Activated T-cell treated with anti-CD3 and anti-CD28 coated beads for 48 hours (primary cell): ENCODE results near the gene USP28.
"Not testable (repeated sequence)": the region's sequence is repeated elsewhere in the genome, so short reads cannot be mapped to it uniquely, and the experiment has no call there.

Experiments used
- DNase-seq: peaks from one replicate; pipeline ENCODE4 v3.0.0-alpha.2; 2020; ENCODE audit warnings: low read depth

The USP28 gene

GRCh38 chr11:113875234-113876073 lies at the start of gene USP28:
Gene USP28 (minus strand): TSS chr11:113875572. CDS start chr11:113875501, 71 bp downstream.
- peak; percentile 87 for DNase-seq

DNA sequence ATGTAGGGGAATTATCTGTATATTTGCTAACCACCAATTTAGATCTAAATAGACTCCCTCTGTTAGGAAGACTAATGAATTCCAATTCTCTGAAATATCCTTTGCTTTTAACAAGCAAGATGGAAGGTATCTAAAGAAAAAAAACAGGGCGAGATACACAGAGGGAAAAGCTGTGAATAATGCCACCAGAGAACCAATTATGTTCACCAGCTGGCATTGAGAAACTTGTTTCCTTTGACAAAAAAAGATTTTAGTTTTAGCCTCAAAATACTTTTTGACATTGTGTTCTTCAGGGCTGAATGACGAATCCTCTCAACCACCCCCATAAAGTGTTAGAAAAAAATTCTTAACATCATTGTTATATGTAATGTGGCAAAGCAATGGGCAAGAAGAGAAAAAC lies 48.2 kb upstream of the USP28 start:
- DNase-seq: no peak

GRCh38 chr11:113911491-113911890 lies 36.1 kb upstream of the USP28 start:
- DNase-seq: not testable (repeated sequence)

DNA sequence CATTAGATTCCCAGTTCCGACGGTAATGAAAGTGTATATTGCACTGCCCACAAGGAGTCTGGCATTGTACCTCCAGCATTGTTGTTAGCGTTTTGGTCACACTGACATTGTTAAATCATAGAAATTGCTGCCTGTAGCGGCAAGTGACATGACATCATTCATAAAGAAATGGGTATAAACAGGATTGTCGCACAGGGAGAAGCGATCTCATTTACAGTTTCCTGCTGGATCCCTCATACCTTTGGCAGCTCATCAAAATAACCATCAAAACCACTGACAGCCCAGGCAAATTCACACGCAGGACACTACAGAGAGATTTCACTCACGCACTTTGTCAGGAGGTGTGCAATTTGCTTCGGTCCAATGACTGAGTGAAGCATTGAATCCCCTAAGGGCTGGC lies 32.7 kb upstream of the USP28 start:
- DNase-seq: no peak

- no peak for DNase-seq
These were observed 32.3 kb upstream of the USP28 start for GRCh38 chr11:113907681-113908080.

GRCh38 chr11:113907152-113907551 lies 31.8 kb upstream of the USP28 start:
- DNase-seq: no peak

GRCh38 chr11:113906516-113906915 lies 31.1 kb upstream of the USP28 start:
- DNase-seq: no peak

DNA sequence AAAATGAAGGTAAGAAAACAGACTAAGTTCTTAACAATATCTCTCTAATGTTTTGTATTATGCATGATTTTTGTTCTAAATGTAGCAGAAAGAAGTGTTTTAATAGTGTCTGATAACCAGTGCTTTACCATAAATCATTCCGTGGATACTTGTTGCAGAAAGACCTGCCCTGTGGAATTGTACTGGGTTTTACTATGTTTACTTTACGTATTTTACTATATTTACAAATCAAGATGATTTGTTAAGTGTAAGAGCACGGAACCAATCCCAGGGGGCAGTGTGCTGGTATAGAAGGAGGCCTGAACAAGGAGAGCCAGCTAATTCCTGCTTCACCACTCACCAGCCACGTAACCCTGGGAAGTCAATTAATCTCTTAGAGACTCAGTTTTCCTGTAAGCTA lies 30.7 kb upstream of the USP28 start:
- no peak for DNase-seq

- DNase-seq: no peak
These were observed 29.2 kb upstream of the USP28 start, which contains the start of gene HTR3B for GRCh38 chr11:113904379-113905101. Gene HTR3B (plus strand): TSS chr11:113904796. CDS start chr11:113904934, 138 bp downstream.

DNA sequence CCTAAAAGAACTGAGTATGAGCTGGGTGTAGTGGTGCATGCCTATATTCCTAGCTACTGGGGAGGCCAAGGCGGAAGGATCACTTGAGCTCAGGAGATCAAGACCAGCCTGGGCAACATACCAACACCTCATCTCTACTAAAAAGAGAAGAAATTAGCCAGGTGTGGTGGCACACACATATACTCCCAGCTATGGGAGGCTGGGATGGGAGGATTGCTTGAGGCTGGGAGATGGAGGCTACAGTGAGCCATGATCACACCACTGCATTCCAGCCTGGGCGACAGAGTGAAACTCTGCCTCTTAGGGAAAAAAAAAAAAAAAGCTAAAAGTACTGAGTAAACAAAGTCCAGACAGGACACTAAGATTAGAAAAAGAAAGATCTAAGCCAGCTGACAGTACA lies 25.8 kb upstream of the USP28 start:
- no peak for DNase-seq

DNA sequence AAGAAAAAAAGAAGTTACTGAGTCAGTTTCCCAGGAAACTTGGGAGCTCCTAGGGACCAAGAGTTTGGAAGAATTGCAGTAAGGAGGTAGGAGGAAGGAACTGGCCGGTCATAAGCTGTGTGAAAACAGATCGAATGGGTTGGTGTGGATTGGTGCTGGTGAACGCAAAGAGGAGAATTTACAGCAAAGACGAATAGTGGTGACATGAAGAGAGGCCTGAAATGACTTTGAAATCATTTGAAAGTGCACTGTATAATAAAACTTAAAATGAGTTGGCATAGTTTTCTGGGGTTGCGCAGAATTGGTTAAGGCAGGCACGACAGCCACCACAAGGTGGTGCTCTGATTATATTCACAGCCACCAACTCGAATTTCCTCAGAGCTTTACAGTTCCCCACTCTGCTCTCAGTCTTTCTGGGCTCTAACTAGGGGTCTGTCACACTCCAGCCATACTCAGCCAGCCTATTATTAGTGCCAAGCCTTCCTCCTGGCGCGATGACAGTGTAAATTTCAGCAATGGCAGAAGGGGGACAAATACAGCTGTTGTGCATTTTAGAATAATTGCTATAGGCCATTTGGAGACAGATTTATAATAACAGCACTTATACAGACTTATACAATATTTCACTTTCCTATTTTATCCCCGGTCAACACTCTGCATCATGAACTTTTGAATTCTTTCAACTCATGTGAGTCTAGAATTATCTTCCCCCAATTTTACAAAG lies 20.9 kb upstream of the USP28 start:
- peak; percentile 10 for DNase-seq

DNA sequence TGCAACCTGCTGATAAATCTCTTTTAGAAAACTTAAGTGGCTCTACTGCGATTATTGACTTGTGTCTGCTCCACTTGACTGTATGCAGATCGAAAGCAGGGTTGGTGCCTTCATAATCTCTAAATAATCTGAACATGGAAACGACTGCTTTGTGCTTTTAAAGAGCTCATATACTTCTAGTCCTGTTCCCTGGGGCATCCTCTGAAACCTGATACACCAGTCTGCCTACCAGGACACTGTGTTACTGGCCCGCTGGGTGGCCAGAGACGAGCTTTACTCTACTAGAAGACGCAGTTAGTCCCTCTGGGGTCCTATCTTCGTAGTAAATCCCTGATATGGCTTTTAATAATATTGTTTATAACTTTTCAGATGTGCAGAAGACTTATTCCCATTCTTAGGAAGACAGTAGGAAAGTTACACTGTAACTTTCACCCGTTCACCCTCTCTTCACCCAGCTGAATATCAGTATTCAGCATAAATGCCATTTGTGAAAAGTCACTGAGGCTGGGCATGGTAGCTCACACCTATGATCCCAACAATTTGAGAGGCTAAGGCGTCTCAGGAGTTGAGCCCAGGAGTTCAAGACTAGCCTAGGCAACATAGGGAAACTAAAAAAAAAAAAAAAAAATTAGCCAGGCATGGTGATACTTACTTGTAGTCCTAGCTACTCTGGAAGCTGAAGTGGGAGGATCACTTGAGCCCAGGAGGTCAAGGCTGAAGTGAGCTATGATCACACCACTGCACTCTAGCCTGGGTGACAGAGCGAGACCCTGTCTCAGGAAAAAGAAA lies 20.2 kb upstream of the USP28 start:
- no peak for DNase-seq

GRCh38 chr11:113894421-113894996 lies 19.1 kb upstream of the USP28 start:
- no peak for DNase-seq

- DNase-seq: no peak
These were observed 13.5 kb upstream of the USP28 start for GRCh38 chr11:113888848-113889247.

GRCh38 chr11:113885897-113886296 lies 10.5 kb upstream of the USP28 start:
- DNase-seq: no peak

- no peak for DNase-seq
These were observed 9.0 kb upstream of the USP28 start for GRCh38 chr11:113884361-113884836.

- DNase-seq: no peak
These were observed 6.5 kb upstream of the USP28 start for GRCh38 chr11:113881856-113882255.

GRCh38 chr11:113880971-113881370 lies 5.6 kb upstream of the USP28 start:
- no peak for DNase-seq

- not testable (repeated sequence) for DNase-seq
These were observed 4.1 kb upstream of the USP28 start for GRCh38 chr11:113879446-113879845.

DNA sequence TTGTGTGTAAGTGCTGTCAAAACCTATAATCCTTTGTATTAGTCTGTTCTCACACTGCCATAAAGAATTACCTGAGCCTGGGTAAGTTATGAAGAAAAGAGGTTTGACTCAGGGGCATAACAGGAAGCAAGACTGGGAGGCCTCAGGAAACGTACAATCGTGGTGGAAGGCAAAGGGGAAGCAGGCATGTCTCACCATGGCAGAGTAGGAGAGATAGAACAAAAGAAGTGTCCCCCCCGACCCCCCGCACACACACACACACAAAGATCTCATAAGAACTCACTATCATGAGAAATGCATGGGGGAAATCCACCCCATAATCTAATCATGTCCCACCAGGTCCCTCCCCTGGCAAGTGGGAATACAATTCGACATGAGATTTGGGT lies 2.3 kb upstream of the USP28 start:
- no peak for DNase-seq
